GM19099 (cell line): ENCODE results near the gene HAND2.

Experiments used
- POLR2A ChIP-seq: IDR thresholded peaks from 3 replicates; pipeline ENCODE4 v1.6.1; 2011; ENCODE audit warnings: low read depth; ENCODE audit not compliant: insufficient read length; ENCODE audit errors: extremely low read depth

HAND2 gene

DNA sequence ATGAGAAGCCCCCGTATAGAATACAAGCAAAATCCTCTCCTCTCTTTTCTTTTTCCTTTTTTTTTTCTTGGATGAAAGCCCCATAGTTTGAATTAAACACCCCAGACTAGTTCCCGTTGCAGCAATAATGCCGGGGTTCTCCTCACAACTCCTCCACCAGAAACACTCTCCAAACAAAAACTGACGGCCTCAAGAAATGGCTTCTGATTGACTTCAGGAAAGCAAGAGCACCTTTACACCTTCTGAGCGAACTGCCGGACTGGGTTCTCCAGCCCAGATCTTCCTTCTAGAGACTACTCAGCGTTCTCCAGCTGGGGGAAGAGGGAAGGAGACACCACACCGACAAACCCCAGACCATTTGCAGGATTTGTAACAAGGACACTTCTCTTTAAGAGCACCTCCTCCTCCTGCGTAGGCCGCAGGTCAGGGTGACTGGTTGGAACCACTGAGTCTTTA lies 4.0 kb downstream of the HAND2 start:
- no peak for TF ChIP-seq POLR2A

DNA sequence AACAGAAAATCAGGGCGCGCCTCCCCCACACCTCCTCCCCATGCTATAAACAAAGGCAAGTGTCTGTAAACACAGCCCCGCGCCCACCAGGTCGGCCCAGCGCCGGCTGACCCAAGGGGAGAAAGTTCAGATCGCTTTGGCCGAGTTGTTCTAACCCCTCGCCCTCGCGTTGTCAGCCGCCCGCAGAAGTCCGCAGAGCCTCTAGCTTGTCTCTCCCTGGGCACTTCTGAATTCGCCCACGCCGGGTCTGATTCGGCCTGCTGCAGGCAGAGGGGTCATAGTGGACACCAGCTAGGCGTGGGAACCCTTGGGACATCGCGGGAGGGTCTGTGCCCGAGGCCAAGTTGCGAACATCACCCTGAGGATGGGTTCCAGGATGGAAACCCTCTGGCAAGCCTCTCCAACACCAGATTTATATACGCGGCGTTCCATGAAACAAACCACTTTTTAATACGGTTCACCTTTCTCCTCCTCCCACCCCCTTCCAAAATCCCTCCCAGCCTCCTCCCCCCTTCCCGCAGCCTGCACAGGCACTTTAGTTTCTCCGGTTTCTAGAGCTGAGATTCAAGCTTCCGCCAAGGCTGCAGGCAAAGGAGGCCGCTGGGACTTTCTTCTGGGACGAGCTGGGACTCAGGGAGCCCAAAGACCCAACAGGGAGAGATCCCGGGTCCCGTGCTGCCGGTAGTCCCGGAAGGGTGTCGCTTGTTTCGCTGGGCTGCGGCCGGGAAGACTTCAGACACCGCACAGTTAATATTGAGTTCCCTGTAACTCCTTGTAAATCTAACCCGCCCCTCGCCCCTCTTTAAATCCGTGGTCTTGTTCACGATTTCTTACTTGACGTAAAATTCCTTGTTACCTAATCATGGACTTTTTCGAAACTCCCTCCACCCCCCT lies 4.7 kb downstream of the HAND2 start:
- no peak for TF ChIP-seq POLR2A

DNA sequence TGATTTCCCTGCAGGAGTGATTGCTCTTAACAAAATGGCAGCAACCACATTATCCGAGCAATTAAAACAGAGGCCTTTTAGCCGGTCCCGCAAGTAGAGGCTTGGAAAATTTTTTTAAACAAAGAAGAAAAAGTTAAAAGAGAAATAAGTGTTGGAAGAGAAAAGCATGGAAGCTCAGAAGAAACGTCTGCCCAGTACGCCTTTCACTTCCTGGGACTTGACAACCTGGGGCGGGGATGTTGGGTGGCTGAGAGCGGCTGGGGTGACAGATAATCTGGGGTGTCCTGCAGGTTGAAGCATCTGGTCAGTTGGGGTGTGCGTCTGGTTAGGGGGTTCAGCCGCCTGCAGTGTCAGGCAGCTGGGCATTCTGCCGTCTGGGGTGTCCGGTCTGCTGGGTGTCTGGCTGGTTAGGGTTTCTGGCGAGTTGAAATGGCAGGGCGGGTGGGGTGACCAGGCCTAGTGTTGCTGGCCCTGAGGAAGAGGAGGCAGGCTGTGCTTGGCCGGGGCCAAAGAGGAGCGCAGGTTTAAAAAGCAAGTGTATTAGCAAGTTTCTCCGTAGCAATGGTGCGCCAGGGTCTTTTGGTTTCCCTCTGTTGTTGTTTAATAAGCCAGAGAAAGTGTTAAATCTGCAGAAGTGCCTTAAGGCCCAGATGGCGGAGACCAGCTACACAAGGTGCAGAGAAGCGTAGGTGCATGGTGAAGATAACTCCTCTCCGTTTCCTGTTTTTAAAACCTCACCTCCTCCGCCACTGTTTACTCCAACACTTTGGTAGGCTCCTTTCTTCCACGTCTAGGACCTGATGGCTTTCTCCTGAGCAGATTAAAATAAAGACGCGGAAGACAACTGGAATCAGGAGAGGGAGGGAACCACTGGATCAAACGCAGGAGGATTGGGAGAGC lies 5.6 kb downstream of the HAND2 start:
- TF ChIP-seq POLR2A = no peak

DNA sequence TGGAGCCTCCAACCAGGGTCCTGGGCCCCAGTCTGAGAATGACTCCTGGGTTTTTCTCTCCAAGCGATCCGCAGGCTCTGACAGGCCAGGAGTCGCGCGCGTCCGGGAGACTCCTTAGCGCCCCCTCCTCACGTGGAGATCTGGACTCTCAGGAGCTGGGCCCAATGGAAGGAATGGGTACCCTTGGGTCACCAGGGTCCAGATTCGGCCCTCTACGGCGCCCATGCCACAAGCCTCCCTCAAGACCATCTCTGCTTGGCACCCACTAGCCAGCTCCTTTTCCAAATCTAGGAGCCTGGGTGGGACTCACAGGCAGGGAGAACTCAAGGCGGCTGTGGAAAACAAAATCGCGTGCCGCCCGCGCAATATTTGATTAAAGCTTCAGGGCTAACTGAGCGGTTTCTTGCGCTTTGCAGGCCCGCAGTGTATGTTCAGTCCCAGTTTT lies 7.1 kb downstream of the HAND2 start:
- TF ChIP-seq POLR2A = no peak

DNA sequence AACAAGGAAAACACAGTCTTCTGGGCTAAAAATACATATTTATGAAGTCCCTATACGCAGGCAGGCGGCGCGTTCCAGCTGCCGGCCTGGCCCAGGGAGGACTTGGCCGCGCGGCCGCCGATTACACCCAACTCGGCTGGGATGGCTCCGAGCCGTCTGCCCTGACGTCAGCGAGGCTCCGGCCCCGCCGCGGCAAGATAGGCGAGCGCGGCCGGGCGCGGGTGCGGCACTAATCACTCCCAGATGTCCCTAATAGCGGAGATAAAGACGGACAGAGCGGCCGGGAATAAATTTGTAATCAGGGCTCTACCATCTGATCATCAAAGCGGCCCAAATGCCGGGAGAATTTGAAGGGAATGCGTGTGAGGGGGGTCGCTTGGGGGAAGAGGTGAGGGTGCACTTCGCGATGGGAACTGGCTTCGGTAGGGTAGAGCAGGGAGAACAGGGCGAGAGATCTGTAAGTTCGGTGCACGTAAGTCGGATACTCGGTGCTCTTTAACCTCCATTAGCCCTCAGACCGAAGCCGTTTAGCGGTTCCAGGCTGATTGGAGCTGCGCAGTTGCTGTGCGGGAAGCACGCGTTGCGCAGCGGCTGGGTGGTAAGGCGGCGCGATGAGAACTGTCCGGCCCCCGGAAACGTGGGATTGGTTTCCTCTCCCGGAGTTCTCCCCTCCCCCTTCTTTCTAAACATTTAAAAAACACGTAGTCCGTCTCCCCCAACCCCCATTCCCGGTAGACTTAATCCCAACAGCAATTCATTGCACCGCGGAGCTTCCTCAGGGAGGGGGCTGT lies 7.7 kb downstream of the HAND2 start:
- no peak for TF ChIP-seq POLR2A

DNA sequence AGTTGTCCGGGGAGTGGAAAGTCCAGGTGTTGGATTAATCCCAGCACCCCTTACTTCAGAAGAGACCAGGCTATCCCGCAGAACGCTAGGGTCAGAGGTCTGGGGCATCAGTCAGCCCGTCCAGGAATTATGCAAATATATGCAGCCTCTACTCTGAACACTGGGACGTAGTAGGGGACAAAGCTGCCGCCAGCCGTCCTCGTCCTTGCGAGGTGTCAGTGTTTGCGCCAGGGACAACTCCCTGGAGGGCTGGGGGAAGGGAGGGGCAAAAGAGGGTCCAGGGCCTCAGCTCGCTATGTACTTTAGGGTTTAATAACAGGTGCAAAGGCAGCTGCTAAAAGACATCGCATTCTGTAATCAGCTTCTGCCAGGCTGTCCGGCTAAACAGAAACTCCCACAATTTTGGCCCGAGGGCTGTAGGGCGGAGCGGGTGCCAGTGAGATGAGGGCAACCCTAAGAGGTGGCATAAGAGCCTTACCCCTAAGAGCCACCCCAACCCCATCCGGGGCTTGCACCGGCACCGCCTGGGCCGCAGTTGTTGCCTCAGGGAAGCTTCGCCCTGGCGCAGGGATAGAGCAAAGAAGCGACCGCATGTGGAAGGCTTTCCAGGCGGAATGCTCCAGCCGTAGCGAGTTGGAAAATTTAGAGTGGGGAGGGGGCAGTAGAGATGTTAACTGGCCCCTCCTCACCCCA lies 8.4 kb downstream of the HAND2 start:
- TF ChIP-seq POLR2A = no peak

DNA sequence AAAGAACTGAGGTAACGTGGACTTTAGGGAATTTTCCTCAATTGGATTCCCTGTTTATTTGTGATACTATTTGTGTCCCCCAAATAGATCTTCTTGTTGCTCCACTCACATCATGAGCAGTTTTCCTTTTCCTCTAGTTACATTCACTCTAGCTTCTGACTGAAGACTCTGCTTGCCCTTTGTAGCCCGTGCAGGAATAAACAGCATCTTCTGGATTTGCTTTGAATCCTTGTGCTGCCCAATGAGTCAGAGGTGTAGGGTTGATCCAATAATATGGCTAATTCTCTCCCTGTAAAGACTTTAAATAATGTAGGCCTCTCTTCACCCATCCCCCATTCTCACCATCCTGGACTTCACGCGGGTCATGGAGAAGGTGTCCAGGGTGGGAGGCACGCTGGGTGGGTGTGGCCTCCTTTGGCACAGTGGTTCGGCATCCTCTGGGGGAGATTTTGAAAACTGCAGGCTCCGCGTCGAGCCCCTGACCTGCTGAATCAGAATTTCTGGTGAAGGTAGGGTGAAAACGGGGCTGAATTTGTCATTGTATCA lies 9.0 kb downstream of the HAND2 start:
- TF ChIP-seq POLR2A = no peak

DNA sequence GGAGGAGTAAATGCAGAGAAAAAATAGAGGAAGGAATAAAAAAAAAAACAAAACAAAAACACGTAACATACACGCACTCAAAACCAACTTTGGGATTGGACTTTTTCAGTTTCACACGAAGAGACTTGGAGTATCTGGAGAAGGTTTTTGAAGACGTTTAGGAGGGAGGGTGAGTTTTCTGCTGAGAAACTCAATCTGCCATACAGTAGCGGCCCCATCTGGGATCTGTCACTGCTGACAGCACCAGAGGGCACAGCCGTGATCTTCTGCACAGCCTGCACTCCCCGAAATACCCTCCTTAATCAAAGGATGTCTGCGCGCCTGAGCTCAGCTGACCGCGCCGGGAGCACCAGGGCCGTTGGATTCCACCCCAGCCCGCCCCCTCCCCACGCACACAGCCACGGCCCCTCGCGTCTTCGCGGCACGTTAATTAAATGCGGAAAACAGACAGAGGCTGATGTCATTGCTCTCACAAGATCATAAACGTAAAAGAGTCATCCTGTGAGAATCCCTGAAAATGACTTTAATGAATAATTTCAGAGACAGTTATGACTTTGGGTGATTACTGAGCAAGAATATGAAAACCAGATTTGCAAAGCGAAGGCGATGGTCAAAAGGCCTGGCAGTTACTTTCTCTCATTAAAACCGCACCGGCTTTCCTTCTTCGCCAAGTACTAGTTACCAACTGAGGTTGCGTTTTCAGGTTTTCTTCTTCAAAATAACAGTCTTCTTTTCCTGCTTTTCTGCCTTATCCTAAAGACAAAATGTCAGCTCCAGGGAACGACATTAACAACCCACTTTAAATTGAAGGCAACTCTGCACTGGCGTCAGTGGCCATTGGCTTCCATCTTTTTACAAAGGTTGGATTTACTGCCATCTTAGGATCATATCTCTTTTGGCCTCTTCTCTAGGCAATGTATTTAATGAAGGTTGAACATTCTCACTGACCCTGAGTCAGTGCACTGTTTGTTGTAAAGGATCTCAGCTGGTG lies 10.6 kb downstream of the HAND2 start:
- TF ChIP-seq POLR2A = no peak

DNA sequence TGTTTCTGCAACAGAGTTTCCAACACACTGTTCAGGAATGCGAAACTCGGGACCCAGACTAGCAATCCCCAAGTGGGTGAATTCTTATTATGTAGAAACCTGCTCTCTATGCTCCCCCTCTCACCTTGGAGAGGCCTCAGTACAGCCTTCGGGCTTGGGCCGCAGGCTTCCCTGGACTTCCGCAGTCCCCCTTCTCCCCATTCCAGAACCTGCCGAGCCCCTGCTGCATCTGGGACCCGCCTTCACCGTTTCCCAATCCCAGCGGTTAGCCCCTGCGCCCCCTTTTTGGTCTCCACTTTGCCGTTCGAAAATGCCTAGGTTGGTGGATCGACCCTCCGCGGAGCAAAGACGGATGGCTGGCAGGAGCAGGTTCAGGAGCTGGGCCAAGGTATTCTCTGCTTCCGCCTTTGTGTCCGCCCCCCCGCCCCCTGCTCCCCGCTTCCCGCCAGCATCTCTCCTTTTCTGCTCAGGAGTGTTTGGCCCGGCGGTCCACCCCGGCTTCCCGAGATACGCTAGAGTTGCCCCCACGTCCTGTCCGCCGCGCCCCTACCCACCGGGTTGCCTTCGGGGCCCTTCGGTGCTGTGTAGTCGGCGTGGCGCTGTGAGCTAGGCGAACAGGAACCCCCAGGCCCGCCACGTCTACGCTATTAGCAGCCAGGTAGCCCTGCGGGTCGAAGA lies 11.5 kb downstream of the HAND2 start:
- no peak for TF ChIP-seq POLR2A

DNA sequence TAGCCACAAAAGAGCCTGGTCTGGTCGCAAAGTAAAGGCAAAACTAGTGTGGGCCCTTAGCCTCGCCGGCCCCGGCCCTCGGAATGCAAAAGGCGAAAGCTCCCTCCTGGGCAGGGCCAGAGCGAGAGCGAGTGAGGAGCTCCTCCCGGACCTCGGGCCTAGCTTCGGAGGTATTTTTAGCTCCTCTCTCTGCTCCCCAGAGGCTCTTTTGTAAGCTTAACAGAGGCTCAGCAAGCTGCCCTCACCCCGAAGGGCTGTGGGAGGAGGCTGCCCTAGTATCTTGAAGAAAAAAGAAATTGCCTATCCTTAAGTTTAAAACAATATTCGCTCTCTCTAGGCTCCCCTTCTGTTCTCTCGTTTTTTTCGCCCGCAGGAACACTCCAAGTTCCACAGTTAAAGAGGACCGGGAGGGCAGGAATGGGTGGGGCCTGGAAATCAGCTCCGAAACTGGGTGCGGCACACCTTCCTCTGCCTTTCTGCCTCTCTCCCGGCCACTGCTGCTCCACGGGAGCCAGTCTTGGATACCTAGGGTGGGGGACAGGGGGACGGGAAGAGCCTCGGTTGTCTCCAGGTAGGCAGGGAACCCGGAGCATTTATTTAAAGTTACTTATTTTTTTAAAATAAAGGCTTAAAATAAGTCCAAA lies 12.1 kb downstream of the HAND2 start:
- TF ChIP-seq POLR2A = no peak

DNA sequence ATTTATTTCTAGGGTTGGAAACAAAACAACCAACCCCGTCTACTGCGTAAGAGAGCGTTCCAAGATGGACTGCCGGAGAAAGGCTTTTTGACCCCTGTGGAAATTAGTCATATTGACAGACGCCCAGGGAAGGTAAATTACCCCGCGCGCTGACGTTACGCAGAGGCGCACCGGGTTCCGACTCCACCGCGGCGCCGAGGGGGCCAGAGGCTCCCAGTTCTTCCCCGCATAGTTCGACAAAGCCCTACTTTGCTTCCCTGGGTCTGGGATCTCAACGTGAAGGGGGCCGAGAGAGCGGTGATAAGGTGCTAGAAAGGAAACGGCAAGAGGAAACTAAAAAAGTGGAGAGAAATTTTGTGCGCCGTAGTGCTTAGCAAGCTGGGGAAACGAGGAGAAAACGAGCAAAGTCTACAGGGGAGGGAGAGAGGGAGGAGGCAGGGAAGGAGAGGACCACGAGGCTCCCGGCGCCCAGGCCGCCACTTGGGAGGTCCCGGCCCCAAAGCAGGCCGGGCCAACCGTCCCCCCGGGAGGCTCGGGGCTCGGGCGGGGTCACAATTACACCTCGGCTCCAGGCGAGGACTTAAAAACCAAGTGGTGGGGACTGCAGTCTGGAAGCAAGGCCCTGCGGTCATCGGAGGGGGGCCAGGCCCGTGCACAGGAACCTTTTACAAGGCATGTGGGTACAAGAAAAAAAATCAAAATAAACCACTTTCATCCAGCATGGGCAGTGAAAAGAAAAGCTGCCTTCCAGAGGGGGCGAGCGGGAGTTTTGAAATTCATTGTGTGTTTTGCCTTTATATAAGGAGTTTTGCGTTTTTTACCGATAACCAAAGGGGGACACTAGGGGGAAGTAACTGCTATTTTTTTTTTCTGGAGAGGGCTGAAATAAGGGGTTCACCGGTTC lies 13.2 kb downstream of the HAND2 start:
- no peak for TF ChIP-seq POLR2A
